ENCODE data around the gene PRH2. TPM values are rescaled to one million over a fixed set of nuclear protein-coding genes. Genes with fewer than 3 reads are reported as not detected.

PRH2 gene
- total and polyA plus RNA-seq, 2 experiments from 2014 or later: 0.36 to 0.69 TPM

GRCh38 chr12:10941916-10942607 is 13.0 kb downstream of the PRH2 start (continued):
- TF ChIP-seq JUNB (IDR thresholded peaks at IDR 0.05; ENCODE audit: unreplicated experiment) (no peak), NANOG (IDR thresholded peaks at IDR 0.05; ENCODE audit: borderline replicate concordance) (no peak), CREB1 (CRISPR knock-in tag; IDR thresholded peaks at IDR 0.05; ENCODE audit: low read depth) (no peak), POLR2AphosphoS5 (IDR thresholded peaks at IDR 0.05; ENCODE audit: low read depth) (no peak), ZNF331 (CRISPR knock-in tag; IDR thresholded peaks at IDR 0.05; ENCODE audit: low read depth) (no peak)

- ATAC-seq: no peak
- Histone ChIP-seq H3K27ac (ENCODE audit: low read depth) (no peak overlapping the region), H3K27me3 (ENCODE audit: insufficient read depth) (no peaks in the 10 kb centered on the region), H3K79me2 (replicated peaks; ENCODE audit: insufficient read depth) (no peaks in the 10 kb centered on the region), H4K20me1 (replicated peaks; ENCODE audit: insufficient read depth) (no peaks in the 10 kb centered on the region), H2AFZ (no peak overlapping the region), H3K9me2 (ENCODE audit: insufficient read depth) (no peaks in the 10 kb centered on the region), H3K4me1 (ENCODE audit: insufficient read depth) (no peaks in the 10 kb centered on the region), H3F3A (replicated peaks; ENCODE audit: low read depth) (no peaks in the 10 kb centered on the region), H3K36me3 (ENCODE audit: insufficient read depth) (peaks cover 12% of the 10 kb centered on the region), H3K4me3 (no peak overlapping the region), H3K4me2 (no peak overlapping the region)
- Mint-ChIP-seq H3K27ac (0 out of 2 replicates have a peak overlapping the region, but pooled peaks have one; percentile 89), H3K9me3 (peaks cover 54% of the 10 kb centered on the region), H3K27me3 (ENCODE audit: insufficient read depth, low read depth, poor library complexity) (peaks cover 3% of the 10 kb centered on the region), H3K36me3 (ENCODE audit: low read depth) (peaks cover 52% of the 10 kb centered on the region), H3K4me3 (no peak overlapping the region), H3K4me1 (peaks cover 19% of the 10 kb centered on the region)
- TF ChIP-seq ZNF114 (CRISPR knock-in tag; IDR thresholded peaks at IDR 0.05) (no peak), ETS1 (IDR thresholded peaks at IDR 0.05) (no peak)
- no peak for DNase-seq (ENCODE audit: low spot score)
Measured at GRCh38 chr12:10943167-10943566, 14.1 kb downstream of the PRH2 start.

- H3K36me3 ChIP-seq (ENCODE audit: insufficient read depth): no peaks in the 10 kb centered on the region
- no peaks in the 10 kb centered on the region for H3K27me3 Mint-ChIP-seq (ENCODE audit: insufficient read depth, low read depth, poor library complexity)
- no peak overlapping the region for H3K4me2 ChIP-seq
- no peak overlapping the region for H2AFZ ChIP-seq
- no peak overlapping the region for H3K4me3 Mint-ChIP-seq
- no peak for DNase-seq (ENCODE audit: low spot score)
- no peaks in the 10 kb centered on the region for H3K27me3 ChIP-seq (ENCODE audit: insufficient read depth)
- no peaks in the 10 kb centered on the region; the same call in 2 of the 3 replicates for H3K4me1 Mint-ChIP-seq
- no peaks in the 10 kb centered on the region; the same call in 1 of the 2 replicates for H4K20me1 ChIP-seq (replicated peaks; ENCODE audit: insufficient read depth)
- peaks cover 20% of the 10 kb centered on the region for H3K79me2 ChIP-seq (replicated peaks; ENCODE audit: insufficient read depth)
- H3K4me3 ChIP-seq: no peak overlapping the region
- no peaks in the 10 kb centered on the region for H3F3A ChIP-seq (replicated peaks; ENCODE audit: low read depth)
- H3K4me1 ChIP-seq (ENCODE audit: insufficient read depth): no peaks in the 10 kb centered on the region
- no peak for ATAC-seq
- H3K27ac Mint-ChIP-seq: no peak overlapping the region
- peaks cover 17% of the 10 kb centered on the region for H3K9me3 Mint-ChIP-seq
- no peaks in the 10 kb centered on the region; the same call in 1 of the 2 replicates for H3K9me2 ChIP-seq (ENCODE audit: insufficient read depth)
- peaks cover 34% of the 10 kb centered on the region for H3K36me3 Mint-ChIP-seq (ENCODE audit: low read depth)
- no peak overlapping the region for H3K27ac ChIP-seq (ENCODE audit: low read depth)
- TF ChIP-seq ETS1 (IDR thresholded peaks at IDR 0.05) (no peak), EZH2 (IDR thresholded peaks at IDR 0.05; ENCODE audit: low read depth, unreplicated experiment) (no peak), NANOG (IDR thresholded peaks at IDR 0.05; ENCODE audit: borderline replicate concordance) (no peak), JUNB (IDR thresholded peaks at IDR 0.05; ENCODE audit: unreplicated experiment) (no peak), ZNF114 (CRISPR knock-in tag; IDR thresholded peaks at IDR 0.05) (no peak), POLR2AphosphoS5 (IDR thresholded peaks at IDR 0.05; ENCODE audit: low read depth) (no peak), CTCF (conservative IDR thresholded peaks at IDR 0.05; ENCODE audit: low read depth in 2 of 2) (no peak)
- TF ChIP-seq, protein P1, sequence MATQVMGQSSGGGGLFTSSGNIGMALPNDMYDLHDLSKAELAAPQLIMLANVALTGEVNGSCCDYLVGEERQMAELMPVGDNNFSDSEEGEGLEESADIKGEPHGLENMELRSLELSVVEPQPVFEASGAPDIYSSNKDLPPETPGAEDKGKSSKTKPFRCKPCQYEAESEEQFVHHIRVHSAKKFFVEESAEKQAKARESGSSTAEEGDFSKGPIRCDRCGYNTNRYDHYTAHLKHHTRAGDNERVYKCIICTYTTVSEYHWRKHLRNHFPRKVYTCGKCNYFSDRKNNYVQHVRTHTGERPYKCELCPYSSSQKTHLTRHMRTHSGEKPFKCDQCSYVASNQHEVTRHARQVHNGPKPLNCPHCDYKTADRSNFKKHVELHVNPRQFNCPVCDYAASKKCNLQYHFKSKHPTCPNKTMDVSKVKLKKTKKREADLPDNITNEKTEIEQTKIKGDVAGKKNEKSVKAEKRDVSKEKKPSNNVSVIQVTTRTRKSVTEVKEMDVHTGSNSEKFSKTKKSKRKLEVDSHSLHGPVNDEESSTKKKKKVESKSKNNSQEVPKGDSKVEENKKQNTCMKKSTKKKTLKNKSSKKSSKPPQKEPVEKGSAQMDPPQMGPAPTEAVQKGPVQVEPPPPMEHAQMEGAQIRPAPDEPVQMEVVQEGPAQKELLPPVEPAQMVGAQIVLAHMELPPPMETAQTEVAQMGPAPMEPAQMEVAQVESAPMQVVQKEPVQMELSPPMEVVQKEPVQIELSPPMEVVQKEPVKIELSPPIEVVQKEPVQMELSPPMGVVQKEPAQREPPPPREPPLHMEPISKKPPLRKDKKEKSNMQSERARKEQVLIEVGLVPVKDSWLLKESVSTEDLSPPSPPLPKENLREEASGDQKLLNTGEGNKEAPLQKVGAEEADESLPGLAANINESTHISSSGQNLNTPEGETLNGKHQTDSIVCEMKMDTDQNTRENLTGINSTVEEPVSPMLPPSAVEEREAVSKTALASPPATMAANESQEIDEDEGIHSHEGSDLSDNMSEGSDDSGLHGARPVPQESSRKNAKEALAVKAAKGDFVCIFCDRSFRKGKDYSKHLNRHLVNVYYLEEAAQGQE (IDR thresholded peaks at IDR 0.05; ENCODE audit: unreplicated experiment): no peak
Measured at GRCh38 chr12:10952645-10953044, 23.6 kb downstream of the PRH2 start.

Measured in GM23338 (cell line).